Testis (tissue), 2 donors: ENCODE data around the gene TCF7L1.

Experiments
- POLR2A ChIP-seq: fragments of 450-650 bp; IDR thresholded peaks from one replicate; pipeline ENCODE4 v1.6.1; 2017; ENCODE audit warnings: antibody characterized with exemption, mild to moderate bottlenecking, moderate library complexity
- TF ChIP-seq, protein P1 (sequence below), 3 experiments: fragments of 450-650 bp in 2 of 3; fragments of 200-600 bp in 1 of 3; sonication (generic) in 1 of 3; IDR thresholded peaks; one replicate each; pipeline ENCODE4 v1.5.1; 2016 to 2019; ENCODE audit warnings: antibody characterized with exemption in 3 of 3, mild to moderate bottlenecking in 2 of 3, moderate library complexity in 1 of 3

DNA sequence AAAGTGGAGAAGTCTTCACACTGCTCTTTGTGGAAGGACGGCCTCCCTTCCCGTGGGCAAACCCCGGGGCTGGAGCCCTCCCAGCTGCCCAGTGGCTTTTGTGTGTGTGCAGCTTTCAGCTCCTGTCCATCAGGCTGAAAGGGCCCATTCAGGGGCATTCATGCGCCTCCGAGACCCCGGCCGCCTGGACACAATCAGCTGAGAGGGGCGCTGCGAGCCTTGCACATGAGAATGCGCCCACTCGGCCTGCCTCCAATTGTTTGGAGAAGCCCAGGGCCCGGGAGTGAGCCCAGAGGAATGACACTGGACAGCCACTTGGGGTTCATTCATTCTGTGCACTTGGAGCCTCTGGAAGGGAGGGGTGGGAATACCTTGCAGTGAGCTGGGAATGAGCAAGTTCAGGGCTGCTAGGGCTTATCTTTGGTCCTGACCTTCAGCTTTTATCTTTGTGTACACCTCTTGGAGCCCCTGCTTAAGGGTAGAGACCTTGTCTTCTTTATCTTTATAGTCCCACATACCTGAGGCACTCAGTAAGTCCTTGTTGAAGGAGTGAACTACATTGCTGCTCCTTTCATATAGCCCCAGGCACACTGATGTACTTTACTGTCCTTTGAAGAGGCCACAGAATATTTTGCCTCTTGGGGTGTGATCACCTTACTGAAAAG lies 56.5 kb downstream of the TCF7L1 start:
- TF ChIP-seq, protein P1, sequence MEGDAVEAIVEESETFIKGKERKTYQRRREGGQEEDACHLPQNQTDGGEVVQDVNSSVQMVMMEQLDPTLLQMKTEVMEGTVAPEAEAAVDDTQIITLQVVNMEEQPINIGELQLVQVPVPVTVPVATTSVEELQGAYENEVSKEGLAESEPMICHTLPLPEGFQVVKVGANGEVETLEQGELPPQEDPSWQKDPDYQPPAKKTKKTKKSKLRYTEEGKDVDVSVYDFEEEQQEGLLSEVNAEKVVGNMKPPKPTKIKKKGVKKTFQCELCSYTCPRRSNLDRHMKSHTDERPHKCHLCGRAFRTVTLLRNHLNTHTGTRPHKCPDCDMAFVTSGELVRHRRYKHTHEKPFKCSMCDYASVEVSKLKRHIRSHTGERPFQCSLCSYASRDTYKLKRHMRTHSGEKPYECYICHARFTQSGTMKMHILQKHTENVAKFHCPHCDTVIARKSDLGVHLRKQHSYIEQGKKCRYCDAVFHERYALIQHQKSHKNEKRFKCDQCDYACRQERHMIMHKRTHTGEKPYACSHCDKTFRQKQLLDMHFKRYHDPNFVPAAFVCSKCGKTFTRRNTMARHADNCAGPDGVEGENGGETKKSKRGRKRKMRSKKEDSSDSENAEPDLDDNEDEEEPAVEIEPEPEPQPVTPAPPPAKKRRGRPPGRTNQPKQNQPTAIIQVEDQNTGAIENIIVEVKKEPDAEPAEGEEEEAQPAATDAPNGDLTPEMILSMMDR (IDR thresholded peaks at IDR 0.05) = no peak
- no peak for TF ChIP-seq POLR2A
